Stimulated activated CD4-positive, alpha-beta T cell treated with anti-CD3 and anti-CD28 coated beads, Interleukin-4, amount 100 ng/mL, for 24 hours (primary cell): ENCODE results near the gene C3orf22.
A peak's percentile ranks its signal among the peaks of the same experiment; 100 is the strongest.

Source experiments
- DNase-seq: peaks from one replicate; pipeline ENCODE4 v3.0.0-alpha.2; 2020

The C3orf22 gene

DNA sequence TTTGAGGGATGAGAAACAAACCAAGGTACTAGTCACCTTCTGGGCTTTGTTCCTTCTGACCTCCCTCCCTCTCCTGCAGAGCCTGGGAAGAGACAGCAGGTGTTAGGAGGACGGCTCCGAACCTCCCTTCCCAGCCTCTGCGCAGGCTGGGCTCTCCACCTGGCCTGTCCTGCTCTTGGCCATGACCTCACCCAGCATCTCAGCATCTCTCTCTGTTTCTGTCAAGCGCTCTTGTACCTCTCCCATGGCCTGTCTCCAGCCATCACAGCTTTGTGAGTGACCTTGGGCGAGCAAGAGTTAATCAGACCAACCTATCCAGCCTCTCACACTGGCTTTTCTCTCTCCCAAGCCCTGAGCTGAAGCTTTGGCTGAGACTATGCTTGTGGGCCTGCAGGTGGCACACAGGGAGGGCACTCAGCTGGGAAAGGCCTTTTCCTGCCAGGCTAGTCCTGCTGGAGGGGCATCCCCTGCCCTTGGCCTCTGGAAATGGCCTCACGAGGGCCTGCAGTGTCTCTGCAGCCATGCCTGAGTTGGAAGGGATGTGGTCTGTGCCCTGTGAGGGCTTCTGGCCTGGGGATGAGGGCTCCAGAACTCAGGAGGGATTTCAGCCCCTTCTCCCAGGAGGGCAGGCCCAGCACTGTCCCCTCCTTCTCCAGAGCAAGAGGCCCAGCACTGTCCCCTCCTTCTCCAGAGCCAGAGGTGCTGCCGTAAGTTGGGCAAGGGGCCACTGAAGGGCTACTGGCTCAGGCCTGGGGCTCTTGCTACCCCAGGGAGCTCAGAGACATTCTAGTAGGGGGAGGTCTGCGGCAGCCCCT, 32.7 kb downstream of the C3orf22 start:
- no peak for DNase-seq

GRCh38 chr3:126525091-126525852, 33.5 kb downstream of the C3orf22 start:
- no peak for DNase-seq

DNA sequence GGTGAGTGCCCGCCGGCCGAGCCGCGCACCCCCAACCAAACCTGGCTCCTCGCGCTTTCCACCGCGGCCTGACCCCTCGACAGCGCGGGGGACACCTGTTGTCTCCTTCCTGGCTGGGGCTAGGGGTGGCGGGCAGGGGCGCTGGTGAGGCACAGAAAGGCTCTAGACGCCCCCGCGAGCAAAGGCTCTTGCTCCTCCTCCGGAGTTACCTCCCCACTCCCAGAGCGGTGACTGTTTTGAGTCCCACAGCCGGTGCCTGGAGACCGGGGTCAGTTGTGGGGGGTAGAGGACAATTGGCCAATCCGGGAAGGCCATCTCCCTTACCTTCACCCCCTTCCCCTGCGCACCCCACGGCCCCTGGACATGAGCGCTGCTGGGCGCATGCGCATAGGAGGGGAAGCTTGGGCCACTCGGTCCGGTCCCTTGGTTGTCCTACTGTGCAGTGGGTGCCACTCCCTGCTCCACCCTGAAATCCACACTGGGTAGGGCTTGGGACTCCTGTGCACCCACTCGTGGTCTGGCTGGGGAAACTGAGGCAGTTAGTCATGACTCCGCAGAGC, 34.2 kb downstream of the C3orf22 start:
- no peak for DNase-seq

DNA sequence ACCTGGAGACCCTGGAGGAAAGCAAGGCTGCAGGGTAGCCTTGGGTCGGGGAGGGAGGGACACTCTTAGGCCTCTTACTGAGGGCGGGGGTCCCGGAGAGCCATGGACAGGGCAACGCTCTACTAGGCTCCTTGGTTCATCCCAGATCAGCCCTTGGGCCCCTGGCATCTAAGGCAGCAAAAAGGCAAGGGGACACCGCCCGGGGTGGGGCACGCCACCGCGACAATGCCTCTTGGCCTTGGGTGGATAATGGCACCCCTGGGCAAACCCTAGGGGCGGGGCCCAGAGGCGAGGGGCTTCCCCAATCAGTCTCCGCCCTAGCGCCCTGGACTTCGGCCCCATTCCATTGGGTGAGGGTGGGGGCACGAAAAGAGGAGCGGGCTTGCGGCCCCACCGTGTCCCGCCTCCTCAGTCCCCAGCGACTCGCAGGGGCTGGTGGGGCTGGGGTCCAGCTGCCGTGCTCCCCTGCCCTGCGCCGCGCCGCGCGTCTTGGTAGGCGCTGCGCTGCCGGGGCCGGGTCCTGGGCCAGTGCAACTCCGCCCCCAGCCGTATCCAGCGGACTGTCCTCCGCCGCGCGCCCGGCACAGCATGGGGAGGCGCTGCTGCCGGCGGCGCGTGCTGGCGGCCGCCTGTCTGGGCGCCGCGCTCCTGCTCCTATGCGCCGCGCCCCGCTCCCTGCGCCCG, 34.8 kb downstream of the C3orf22 start, which contains the start of gene CHST13:
Gene CHST13, plus strand, starts transcription at position 411 of the 684 bp plus-strand sequence. Its CDS starts 178 bp downstream, at position 589.
- no peak for DNase-seq

DNA sequence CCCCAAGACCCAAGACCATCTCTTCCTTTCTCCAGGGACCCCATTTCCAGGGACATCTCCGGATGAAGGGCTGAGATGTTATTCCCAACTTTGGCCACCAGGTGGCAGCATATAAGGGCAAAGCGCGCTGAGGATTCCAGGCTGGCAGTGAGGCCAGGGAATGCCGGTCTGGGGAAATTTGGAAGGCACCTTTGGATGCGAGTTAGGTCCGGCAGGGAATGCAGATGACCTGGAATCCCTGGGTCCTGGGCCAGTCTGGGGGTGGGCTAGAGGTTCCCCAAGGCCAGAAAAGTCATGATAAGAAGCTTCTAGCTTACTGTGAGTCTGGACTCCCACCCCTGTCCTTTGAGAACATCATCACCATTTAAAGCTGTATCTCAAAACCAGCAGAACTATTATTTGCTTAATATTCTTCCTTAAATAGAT, 36.4 kb downstream of the C3orf22 start:
- DNase-seq = peak; percentile 46

DNA sequence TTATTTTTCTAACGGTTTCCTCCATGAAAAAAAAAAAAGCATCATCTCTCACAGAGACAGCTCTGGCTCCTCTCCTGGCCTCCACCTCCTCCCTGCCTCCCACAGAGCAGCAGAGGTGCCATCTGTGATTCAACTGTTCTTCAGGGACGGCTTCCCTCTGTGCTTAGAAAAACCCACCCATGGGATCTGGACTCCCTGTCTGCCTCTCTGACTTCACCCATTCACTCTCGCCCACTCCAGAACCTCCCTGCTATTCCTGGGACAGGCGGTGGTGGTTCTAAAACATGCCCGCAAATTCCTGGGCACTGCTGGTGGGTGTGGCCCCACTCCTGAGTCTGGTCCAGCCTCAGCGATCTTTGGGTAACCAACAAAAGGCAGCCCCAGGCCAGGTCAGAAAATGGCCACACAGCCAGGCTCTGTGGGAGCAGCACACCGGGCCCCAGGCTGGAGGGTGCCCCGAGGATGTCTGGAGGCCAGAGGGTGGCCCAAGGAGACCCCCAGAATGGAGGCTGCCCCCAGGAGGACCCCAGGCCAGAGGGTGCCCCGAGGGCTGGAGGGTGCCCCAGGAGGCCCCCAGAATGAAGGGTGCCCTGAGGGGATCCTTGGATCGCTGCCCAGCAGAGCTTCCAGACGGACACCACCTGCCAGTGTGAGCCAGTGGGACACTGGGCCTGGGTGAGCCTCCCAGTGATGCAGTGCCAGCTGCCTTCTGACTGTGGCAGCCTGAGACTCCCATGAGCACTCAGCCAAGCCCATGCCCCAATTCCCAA, 37.4 kb downstream of the C3orf22 start:
- no peak for DNase-seq

GRCh38 chr3:126519506-126520455, 39.0 kb downstream of the C3orf22 start:
- no peak for DNase-seq

DNA sequence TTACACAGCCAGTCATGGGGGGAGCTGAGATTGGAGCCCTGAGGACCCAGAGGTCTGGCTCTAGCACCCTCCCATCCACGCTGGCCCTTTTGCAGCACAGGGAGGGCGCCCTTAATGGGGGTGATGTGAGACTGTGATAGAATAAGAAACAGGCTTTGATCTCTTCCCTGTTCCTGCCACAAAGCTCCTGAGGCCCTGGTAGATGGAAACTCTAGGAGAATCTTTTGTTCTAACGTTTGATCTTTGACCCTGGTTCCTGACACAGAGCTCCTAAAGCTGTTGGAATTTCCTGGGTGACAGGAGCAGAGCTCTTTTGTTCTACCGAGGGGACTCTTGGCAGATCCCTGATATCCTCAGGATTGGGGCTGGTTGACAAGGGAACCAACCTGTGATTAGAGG, 40.0 kb downstream of the C3orf22 start:
- no peak for DNase-seq

- no peak for DNase-seq
Measured at GRCh38 chr3:126517986-126518778, 40.5 kb downstream of the C3orf22 start.

- DNase-seq = no peak
Measured at GRCh38 chr3:126517291-126517951, 41.3 kb downstream of the C3orf22 start, which contains the start of gene UROC1. TSS of gene UROC1 (minus strand) at chr3:126517773. CDS start at chr3:126517719, 54 bp downstream.

- no peak for DNase-seq
Measured at GRCh38 chr3:126516936-126517290, 41.8 kb downstream of the C3orf22 start.

DNA sequence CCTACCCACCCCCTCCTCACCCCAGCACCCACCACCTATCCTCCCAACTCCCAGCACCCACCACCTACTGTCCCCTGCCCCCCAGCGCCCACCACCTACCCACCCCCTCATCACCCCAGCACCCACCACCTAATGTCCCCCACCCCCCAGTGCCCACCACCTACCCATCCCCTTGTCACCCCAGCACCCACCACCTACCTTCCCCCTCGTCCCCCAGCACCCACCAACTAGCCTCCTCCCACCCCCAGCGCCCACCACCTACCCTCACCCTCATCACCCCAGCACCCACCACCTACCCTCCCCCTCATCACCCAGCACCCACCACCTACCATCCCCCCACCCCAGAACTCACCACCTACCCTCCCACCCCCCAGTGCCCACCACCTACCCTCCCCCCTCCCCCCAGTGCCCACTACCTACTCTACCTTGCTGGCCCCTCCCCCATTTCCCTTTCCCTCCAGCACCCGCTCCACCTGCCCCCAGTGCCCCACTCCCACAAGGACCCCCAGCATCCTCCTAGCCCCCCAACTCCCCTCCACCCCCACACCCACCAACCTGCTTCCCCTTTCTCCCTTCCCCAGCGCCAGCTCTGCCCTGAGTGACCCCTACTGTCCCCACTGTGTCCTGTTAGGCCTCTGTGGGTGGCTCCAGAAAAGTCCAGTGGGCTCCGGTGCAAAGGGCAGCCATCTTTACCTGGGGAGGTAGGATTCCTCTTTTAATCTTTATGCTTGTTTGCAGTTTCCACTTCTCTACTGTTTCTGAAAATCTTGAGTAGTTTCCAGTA, 42.4 kb downstream of the C3orf22 start:
- no peak for DNase-seq

- no peak for DNase-seq
Measured at GRCh38 chr3:126515066-126515706, 43.5 kb downstream of the C3orf22 start.

- no peak for DNase-seq
Measured at GRCh38 chr3:126514161-126514560, 44.6 kb downstream of the C3orf22 start.

GRCh38 chr3:126512916-126513650, 45.6 kb downstream of the C3orf22 start:
- no peak for DNase-seq

- no peak for DNase-seq
Measured at GRCh38 chr3:126512026-126512425, 46.7 kb downstream of the C3orf22 start.

- no peak for DNase-seq
Measured at GRCh38 chr3:126511291-126511690, 47.4 kb downstream of the C3orf22 start.
